HUDEP-2 (cell line): ENCODE results near the gene DIMT1.
A peak's percentile ranks its signal among the peaks of the same experiment; 100 is the strongest.

Source experiments
- DNase-seq, 76 experiments: peaks; one replicate each; lab custom pipeline; 2025; ENCODE audit not compliant: unreplicated experiment in 76 of 76; lab: John Stamatoyannopoulos, UW

DIMT1 gene

GRCh38 chr5:62372600-62372999 is 31.1 kb downstream of the DIMT1 start:
- DNase-seq, result no peak

- no peak for DNase-seq
Observed at GRCh38 chr5:62371409-62371808, 32.3 kb downstream of the DIMT1 start.

GRCh38 chr5:62369039-62369438 is 34.7 kb downstream of the DIMT1 start:
- DNase-seq, result no peak

- DNase-seq, result no peak
Observed at GRCh38 chr5:62362701-62363100, 41.0 kb downstream of the DIMT1 start.

- DNase-seq, result peak in 25 of 76 experiments; percentile 4 to 59 (median 13)
Observed at GRCh38 chr5:62354028-62354874, 49.5 kb downstream of the DIMT1 start.

- DNase-seq, result peak in 1 of 76 experiments; percentile 3
Observed at GRCh38 chr5:62348723-62349481, 54.8 kb downstream of the DIMT1 start.

- no peak for DNase-seq
Observed at GRCh38 chr5:62347928-62348327, 55.8 kb downstream of the DIMT1 start.

- DNase-seq, result no peak
Observed at GRCh38 chr5:62346748-62347147, 57.0 kb downstream of the DIMT1 start.

GRCh38 chr5:62343428-62343827 is 60.3 kb downstream of the DIMT1 start:
- peak in 3 of 76 experiments; percentile 4 to 31 (median 11) for DNase-seq

- no peak for DNase-seq
Observed at GRCh38 chr5:62342476-62342837, 61.2 kb downstream of the DIMT1 start.

GRCh38 chr5:62341783-62342475 is 61.8 kb downstream of the DIMT1 start:
- no peak for DNase-seq

GRCh38 chr5:62340979-62341378 is 62.7 kb downstream of the DIMT1 start:
- no peak for DNase-seq

- DNase-seq, result peak in 9 of 76 experiments; percentile 15 to 36 (median 22)
Observed at GRCh38 chr5:62340392-62340791, 63.3 kb downstream of the DIMT1 start.
